WTC11 (cell line): Measurements from ENCODE around the gene PTCSC3. TPM values are rescaled to one million over a fixed set of nuclear protein-coding genes. Genes with fewer than 3 reads are reported as not detected.

Source experiments
- ATAC-seq: fragments of 200-7000 bp; cut with Tn5 transposase; 2 replicates; pipeline ENCODE4 v1.10.0; 2021; ENCODE audit warnings: mild to moderate bottlenecking, moderate library complexity
- Bru-seq: library from RNA; stranded (reverse); fragments of 400-500 nt; gene quantifications from one replicate; lab custom pipeline; 2021; lab: Mats Ljungman, UMichigan
- CTCF ChIA-PET: fragments of 300-600 bp; sonication (Branson Sonifier 250); formaldehyde crosslinking; loops from one replicate; lab custom pipeline; 2021; ENCODE audit warnings: antibody characterized with exemption; lab: Charles Lee
- POLR2A ChIA-PET: fragments of 350-600 bp; sonication (Branson Sonifier 250); formaldehyde crosslinking; loops from one replicate; lab custom pipeline; 2021; ENCODE audit warnings: antibody characterized with exemption; lab: Charles Lee
- DNase-seq: peaks from one replicate; pipeline ENCODE4 v3.0.0; 2021; ENCODE audit warnings: low spot score
- H3K27ac Mint-ChIP-seq: 2 replicates; pipeline ENCODE4 v1.8.0; 2021; ENCODE audit warnings: mixed read lengths
- H3K27me3 Mint-ChIP-seq: 2 replicates; pipeline ENCODE4 v1.8.0; 2021; ENCODE audit warnings: low read depth, mild to moderate bottlenecking, moderate library complexity, mixed read lengths
- H3K36me3 Mint-ChIP-seq: 2 replicates; pipeline ENCODE4 v1.8.0; 2021; ENCODE audit warnings: mixed read lengths
- H3K4me1 Mint-ChIP-seq: 2 replicates; pipeline ENCODE4 v1.8.0; 2022; ENCODE audit warnings: mixed read lengths
- H3K4me3 Mint-ChIP-seq: 2 replicates; pipeline ENCODE4 v1.8.0; 2021; ENCODE audit warnings: mild to moderate bottlenecking, moderate library complexity, mixed read lengths
- H3K9me3 Mint-ChIP-seq: 2 replicates; pipeline ENCODE4 v1.8.0; 2021; ENCODE audit warnings: mixed read lengths
- ARID4B ChIP-seq: sonication (generic); formaldehyde crosslinking; IDR thresholded peaks from 2 replicates; pipeline ENCODE4 v1.8.0; 2023; ENCODE audit warnings: missing genetic modification reagents, mild to moderate bottlenecking, borderline replicate concordance
- ATF1 ChIP-seq: sonication (generic); formaldehyde crosslinking; IDR thresholded peaks from 2 replicates; pipeline ENCODE4 v1.8.1; 2023; ENCODE audit warnings: mild to moderate bottlenecking, moderate library complexity, missing genetic modification reagents
- CREB1 ChIP-seq: sonication (generic); formaldehyde crosslinking; IDR thresholded peaks from 2 replicates; pipeline ENCODE4 v1.8.0; 2023; ENCODE audit warnings: mild to moderate bottlenecking, missing genetic modification reagents
- ERG ChIP-seq: fragments of 250-450 bp; sonication (Bioruptor Pico); IDR thresholded peaks from 2 replicates; pipeline ENCODE4 v1.8.0; 2021; ENCODE audit warnings: mild to moderate bottlenecking
- ESRRA ChIP-seq: sonication (generic); formaldehyde crosslinking; IDR thresholded peaks from 2 replicates; pipeline ENCODE4 v1.8.1; 2022; ENCODE audit warnings: mild to moderate bottlenecking, missing genetic modification reagents, borderline replicate concordance
- FOXP1 ChIP-seq: sonication (generic); formaldehyde crosslinking; IDR thresholded peaks from 2 replicates; pipeline ENCODE4 v1.8.0; 2022; ENCODE audit warnings: missing genetic modification reagents, mild to moderate bottlenecking, moderate library complexity, borderline replicate concordance
- GRHL2 ChIP-seq: fragments of 250-450 bp; sonication (Bioruptor Pico); IDR thresholded peaks from 2 replicates; pipeline ENCODE4 v1.8.0; 2022; ENCODE audit warnings: mild to moderate bottlenecking, moderate library complexity; ENCODE audit not compliant: insufficient replicate concordance, severe bottlenecking
- GTF2I ChIP-seq: fragments of 250-450 bp; sonication (Bioruptor Pico); conservative IDR thresholded peaks from 2 replicates; pipeline ENCODE4 v1.4.0; 2021; ENCODE audit warnings: mild to moderate bottlenecking
- HMGA2 ChIP-seq: fragments of 250-450 bp; sonication (Bioruptor Pico); IDR thresholded peaks from 2 replicates; pipeline ENCODE4 v1.4.0; 2021; ENCODE audit warnings: mild to moderate bottlenecking, moderate library complexity
- JAZF1 ChIP-seq: fragments of 250-450 bp; sonication (Bioruptor Pico); IDR thresholded peaks from 2 replicates; pipeline ENCODE4 v1.9.0; 2021; ENCODE audit warnings: moderate library complexity, mild to moderate bottlenecking, inconsistent platforms
- MLX ChIP-seq: sonication (generic); formaldehyde crosslinking; IDR thresholded peaks from 2 replicates; pipeline ENCODE4 v1.8.1; 2023; ENCODE audit warnings: mild to moderate bottlenecking, missing genetic modification reagents, moderate library complexity
- NFE2L1 ChIP-seq: sonication (generic); formaldehyde crosslinking; IDR thresholded peaks from 2 replicates; pipeline ENCODE4 v1.8.1; 2023; ENCODE audit warnings: missing genetic modification reagents
- NR3C1 ChIP-seq: sonication (generic); formaldehyde crosslinking; conservative IDR thresholded peaks from 2 replicates; pipeline ENCODE4 v1.8.1; 2023; ENCODE audit warnings: low read depth, mild to moderate bottlenecking, missing genetic modification reagents
- RELA ChIP-seq: sonication (generic); formaldehyde crosslinking; IDR thresholded peaks from 2 replicates; pipeline ENCODE4 v1.8.1; 2022; ENCODE audit warnings: missing genetic modification reagents, mild to moderate bottlenecking, borderline replicate concordance
- STAT6 ChIP-seq: sonication (generic); formaldehyde crosslinking; conservative IDR thresholded peaks from 2 replicates; pipeline ENCODE4 v1.8.1; 2023; ENCODE audit warnings: mild to moderate bottlenecking, low read depth, missing genetic modification reagents, moderate library complexity
- USF1 ChIP-seq: sonication (generic); formaldehyde crosslinking; IDR thresholded peaks from 2 replicates; pipeline ENCODE4 v1.8.0; 2022; ENCODE audit warnings: mild to moderate bottlenecking, missing genetic modification reagents
- ZSCAN18 ChIP-seq: fragments of 250-450 bp; sonication (Bioruptor Pico); IDR thresholded peaks from 2 replicates; pipeline ENCODE4 v2.1.2; 2022; ENCODE audit warnings: mild to moderate bottlenecking, moderate library complexity
- long read RNA-seq, 3 experiments: library from RNA in 1 of 3; library from capped mRNA in 1 of 3; library from polyadenylated mRNA in 1 of 3; unstranded in 2 of 3; stranded (forward) in 1 of 3; transcript quantifications; one replicate each; pipeline ENCODE4 v2.0.0, GENCODE V29; 2021
- total RNA-seq: library from RNA; stranded (reverse); gene quantifications from 3 replicates; pipeline ENCODE4 v1.2.3, GENCODE V29; 2021
- TF ChIP-seq, protein P1 (sequence below): sonication (generic); formaldehyde crosslinking; IDR thresholded peaks from 2 replicates; pipeline ENCODE4 v1.8.0; 2023; ENCODE audit warnings: mild to moderate bottlenecking, missing genetic modification reagents

PTCSC3 gene
- not detected in 3 replicates for total RNA-seq
- percentile 11 among the genes with signal in this experiment for Bru-seq, nascent RNA
- long read RNA-seq, experiment 1, result 0 reads
- long read RNA-seq, experiment 2, result 0 reads
- long read RNA-seq, experiment 3, result 0 reads

GRCh38 chr14:36176524-36176923 is at the start of gene PTCSC3:
TSS of gene PTCSC3 (minus strand) at chr14:36176722.
- Mint-ChIP-seq H3K36me3 (no peaks in the 10 kb centered on the region), H3K4me1 (no peaks in the 10 kb centered on the region), H3K4me3 (no peak within 1 kb of the TSS), H3K27ac (no peak within 1 kb of the TSS), H3K27me3 (no peaks in the 10 kb centered on the region; the same call in 1 of the 2 replicates), H3K9me3 (no peaks in the 10 kb centered on the region)
- ChIA-PET POLR2A (no interaction called here), CTCF (no interaction called here)
- ATAC-seq (no peak), DNase-seq (no peak)
- TF ChIP-seq GRHL2 (no peak), RELA (CRISPR knock-in tag) (no peak), STAT6 (no peak), ZSCAN18 (CRISPR knock-in tag) (no peak), NFE2L1 (CRISPR knock-in tag) (no peak), ATF1 (CRISPR knock-in tag) (no peak), MLX (CRISPR knock-in tag) (no peak), FOXP1 (no peak), ERG (CRISPR knock-in tag) (no peak), JAZF1 (CRISPR knock-in tag) (no peak)

GRCh38 chr14:36226164-36226563 is 49.6 kb upstream of the PTCSC3 start:
- Mint-ChIP-seq H3K4me1 (peaks cover 34% of the 10 kb centered on the region), H3K27me3 (no peaks in the 10 kb centered on the region), H3K9me3 (no peaks in the 10 kb centered on the region), H3K27ac (no peak overlapping the region), H3K36me3 (no peaks in the 10 kb centered on the region), H3K4me3 (no peak overlapping the region)
- ChIA-PET POLR2A (no interaction called here), CTCF (no interaction called here)
- DNase-seq (no peak), ATAC-seq (no peak)
- TF ChIP-seq HMGA2 (CRISPR knock-in tag) (no peak), USF1 (no peak), ARID4B (CRISPR knock-in tag) (no peak), ESRRA (CRISPR knock-in tag) (no peak), CREB1 (CRISPR knock-in tag) (no peak), NR3C1 (CRISPR knock-in tag) (no peak), GTF2I (CRISPR knock-in tag) (no peak)
- TF ChIP-seq, protein P1, sequence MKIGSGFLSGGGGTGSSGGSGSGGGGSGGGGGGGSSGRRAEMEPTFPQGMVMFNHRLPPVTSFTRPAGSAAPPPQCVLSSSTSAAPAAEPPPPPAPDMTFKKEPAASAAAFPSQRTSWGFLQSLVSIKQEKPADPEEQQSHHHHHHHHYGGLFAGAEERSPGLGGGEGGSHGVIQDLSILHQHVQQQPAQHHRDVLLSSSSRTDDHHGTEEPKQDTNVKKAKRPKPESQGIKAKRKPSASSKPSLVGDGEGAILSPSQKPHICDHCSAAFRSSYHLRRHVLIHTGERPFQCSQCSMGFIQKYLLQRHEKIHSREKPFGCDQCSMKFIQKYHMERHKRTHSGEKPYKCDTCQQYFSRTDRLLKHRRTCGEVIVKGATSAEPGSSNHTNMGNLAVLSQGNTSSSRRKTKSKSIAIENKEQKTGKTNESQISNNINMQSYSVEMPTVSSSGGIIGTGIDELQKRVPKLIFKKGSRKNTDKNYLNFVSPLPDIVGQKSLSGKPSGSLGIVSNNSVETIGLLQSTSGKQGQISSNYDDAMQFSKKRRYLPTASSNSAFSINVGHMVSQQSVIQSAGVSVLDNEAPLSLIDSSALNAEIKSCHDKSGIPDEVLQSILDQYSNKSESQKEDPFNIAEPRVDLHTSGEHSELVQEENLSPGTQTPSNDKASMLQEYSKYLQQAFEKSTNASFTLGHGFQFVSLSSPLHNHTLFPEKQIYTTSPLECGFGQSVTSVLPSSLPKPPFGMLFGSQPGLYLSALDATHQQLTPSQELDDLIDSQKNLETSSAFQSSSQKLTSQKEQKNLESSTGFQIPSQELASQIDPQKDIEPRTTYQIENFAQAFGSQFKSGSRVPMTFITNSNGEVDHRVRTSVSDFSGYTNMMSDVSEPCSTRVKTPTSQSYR (CRISPR knock-in tag), result no peak
